GM10266 (cell line): ENCODE measurements around the gene FANCC.
"Not testable (repeated sequence)": the region's sequence is repeated elsewhere in the genome, so short reads cannot be mapped to it uniquely, and the experiment has no call there.

Experiments used
- DNase-seq: peaks from one replicate; pipeline ENCODE4 v3.0.0; 2012; ENCODE audit errors: extremely low spot score
- CTCF ChIP-seq: IDR thresholded peaks from 2 replicates; pipeline ENCODE4 v1.5.1; 2012; ENCODE audit warnings: mild to moderate bottlenecking, low read depth; ENCODE audit not compliant: control insufficient read depth, insufficient read depth; ENCODE audit errors: missing control alignments

Gene FANCC

DNA sequence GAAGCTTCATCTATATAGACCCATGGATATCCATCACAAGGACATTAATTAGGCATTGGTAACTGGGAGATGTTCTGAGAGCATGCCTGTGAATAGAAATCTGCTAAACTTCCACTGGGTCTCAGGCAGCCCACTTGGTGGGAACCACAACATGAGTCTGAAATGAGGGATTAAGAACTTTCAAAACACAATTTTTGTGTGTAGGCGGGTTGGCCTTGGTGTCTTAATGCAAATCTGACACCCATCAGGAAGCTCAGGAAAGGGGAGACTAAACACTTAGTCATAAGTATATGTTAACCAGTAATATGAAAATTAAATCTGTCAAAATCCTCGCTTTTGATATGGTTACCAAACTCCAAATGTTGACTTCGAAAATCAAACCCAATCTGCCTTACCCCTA, 113.2 kb downstream of the FANCC start:
- no peak for TF ChIP-seq CTCF
- DNase-seq: no peak

DNA sequence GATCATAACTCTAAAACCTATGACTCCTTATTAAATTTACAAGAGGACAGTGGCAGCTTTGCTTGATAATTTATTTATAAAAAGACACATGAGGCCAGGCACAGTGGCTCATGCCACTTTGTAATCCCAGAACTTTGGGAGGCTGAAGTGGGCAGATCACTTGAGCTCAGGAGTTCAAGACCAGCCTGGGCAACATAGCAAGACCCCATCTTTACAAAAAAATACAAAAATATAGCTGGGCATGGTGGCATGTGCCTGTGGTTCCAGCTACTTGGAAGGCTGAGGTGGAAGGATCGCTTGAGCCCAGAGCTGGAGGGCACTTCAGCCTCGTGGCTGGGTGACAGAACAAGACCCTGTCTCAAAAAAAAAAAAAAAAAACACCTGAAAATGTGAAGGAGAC, 114.5 kb downstream of the FANCC start:
- not testable (repeated sequence) for DNase-seq

GRCh38 chr9:95202076-95202681, 115.3 kb downstream of the FANCC start:
- DNase-seq: no peak
- TF ChIP-seq CTCF: no peak

- no peak for TF ChIP-seq CTCF
- DNase-seq: no peak
These were observed 116.3 kb downstream of the FANCC start for GRCh38 chr9:95201206-95201605.

GRCh38 chr9:95197692-95198271, 119.7 kb downstream of the FANCC start:
- no peak for DNase-seq

GRCh38 chr9:95193480-95193879, 124.0 kb downstream of the FANCC start:
- DNase-seq: no peak

More at GRCh38 chr9:95197692-95198271, 119.7 kb downstream of the FANCC start:
- no peak for TF ChIP-seq CTCF

GRCh38 chr9:95193067-95193466, 124.4 kb downstream of the FANCC start:
- no peak for DNase-seq
- no peak for TF ChIP-seq CTCF

More at GRCh38 chr9:95193480-95193879, 124.0 kb downstream of the FANCC start:
- TF ChIP-seq CTCF: no peak

DNA sequence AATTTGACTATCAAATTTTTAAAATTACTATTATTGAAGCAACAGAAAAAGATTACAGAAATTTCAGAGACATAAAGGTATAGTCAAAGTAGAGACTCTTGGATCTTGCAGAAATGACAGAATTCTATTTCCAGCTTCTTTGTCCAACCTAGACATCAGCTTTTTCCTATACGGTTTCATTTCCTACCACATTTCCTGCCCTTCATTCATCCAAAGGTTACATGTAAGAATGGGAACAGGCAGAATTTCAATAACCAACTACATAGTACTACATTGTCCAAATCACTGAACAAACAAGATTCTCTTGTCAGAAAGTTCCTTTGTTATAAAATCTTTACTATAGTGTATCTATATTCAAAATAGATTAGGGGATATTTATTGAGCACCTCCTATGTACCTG, 124.9 kb downstream of the FANCC start:
- no peak for DNase-seq
- TF ChIP-seq CTCF: no peak
